H1 (cell line): ENCODE measurements around the gene RAET1G. TPM values are rescaled to one million over a fixed set of nuclear protein-coding genes. Genes with fewer than 3 reads are reported as not detected.

Experiments used
- BCL11A ChIP-seq, 2 experiments: IDR thresholded peaks; one replicate each; pipeline ENCODE4 v1.6.1; 2011; ENCODE audit warnings: low read depth in 2 of 2, low read length in 2 of 2, mild to moderate bottlenecking in 2 of 2
- EP300 ChIP-seq, 2 experiments: IDR thresholded peaks; 1 replicate in 1 of 2; 2 replicates in 1 of 2; pipeline ENCODE4 v1.6.1; 2011 to 2012; ENCODE audit warnings: low read depth in 2 of 2, low read length in 2 of 2, mild to moderate bottlenecking in 2 of 2, borderline replicate concordance in 1 of 2, inconsistent platforms in 1 of 2, moderate library complexity in 1 of 2
- HDAC2 ChIP-seq, 2 experiments: fragments of 300-600 bp in 1 of 2; sonication (generic) in 1 of 2; IDR thresholded peaks; 2 replicates each; pipeline ENCODE4 v1.6.1; 2011 to 2012; ENCODE audit warnings: low read depth in 2 of 2, low read length in 2 of 2, mild to moderate bottlenecking in 2 of 2, moderate library complexity in 2 of 2, borderline replicate concordance in 1 of 2, inconsistent platforms in 1 of 2
- JUN ChIP-seq: IDR thresholded peaks from 2 replicates; pipeline ENCODE4 v1.6.1; 2011; ENCODE audit warnings: low read depth, mild to moderate bottlenecking, improper control_type of control experiment, low read length
- SIRT6 ChIP-seq: IDR thresholded peaks from one replicate; pipeline ENCODE4 v1.7.1; 2012; ENCODE audit warnings: low read length, inconsistent platforms
- SP2 ChIP-seq: IDR thresholded peaks from 2 replicates; pipeline ENCODE4 v1.6.1; 2012; ENCODE audit warnings: mild to moderate bottlenecking, low read length, inconsistent platforms
- SUZ12 ChIP-seq: fragments of 200-600 bp; sonication (generic); IDR thresholded peaks from 2 replicates; pipeline ENCODE4 v1.6.1; 2012; ENCODE audit warnings: mild to moderate bottlenecking, inconsistent platforms, low read length, moderate library complexity, mixed read lengths
- TBP ChIP-seq: IDR thresholded peaks from 2 replicates; pipeline ENCODE4 v1.6.1; 2011; ENCODE audit warnings: low read depth, low read length, improper control_type of control experiment
- TCF12 ChIP-seq: IDR thresholded peaks from 2 replicates; pipeline ENCODE4 v1.6.1; 2011; ENCODE audit warnings: low read depth, mild to moderate bottlenecking, low read length
- polyA plus RNA-seq, 7 experiments: library from polyadenylated mRNA; depleted of rRNA in 3 of 7; stranded (reverse) in 5 of 7; unstranded in 2 of 7; fragments of >200 nt in 5 of 7; fragments of 200-250 nt in 2 of 7; gene quantifications; 1 replicate in 5 of 7; 2 replicates in 1 of 7; 4 replicates in 1 of 7; pipeline versions ENCODE4 v1.2.1 to v1.2.3, GENCODE V29; 2011 to 2013; ENCODE audit warnings: missing spikeins in 2 of 7, mixed read lengths in 2 of 7
- total RNA-seq: library from RNA; stranded (reverse); fragmentation: NEBNext Ultra II Directional; extraction: Animal tissue kit (Norgen Biotek cat#: 25700); gene quantifications from 2 replicates; pipeline ENCODE4 v1.2.1, GENCODE V29; 2021
- TF ChIP-seq, protein P1 (sequence below): fragments of 300-600 bp; sonication (generic); IDR thresholded peaks from 2 replicates; pipeline ENCODE4 v1.7.1; 2012; ENCODE audit warnings: low read length, moderate library complexity, mild to moderate bottlenecking, inconsistent platforms; ENCODE audit not compliant: insufficient replicate concordance
- TF ChIP-seq, protein P2 (sequence below): IDR thresholded peaks from 2 replicates; pipeline ENCODE4 v1.6.1; 2011; ENCODE audit warnings: low read length, improper control_type of control experiment

RAET1G gene
- total and polyA plus RNA-seq, 2 of the 8 experiments (the other 6 are each of a cell fraction or from before 2014, with no cell fraction given) = 0.08 TPM; not detected in 1

DNA sequence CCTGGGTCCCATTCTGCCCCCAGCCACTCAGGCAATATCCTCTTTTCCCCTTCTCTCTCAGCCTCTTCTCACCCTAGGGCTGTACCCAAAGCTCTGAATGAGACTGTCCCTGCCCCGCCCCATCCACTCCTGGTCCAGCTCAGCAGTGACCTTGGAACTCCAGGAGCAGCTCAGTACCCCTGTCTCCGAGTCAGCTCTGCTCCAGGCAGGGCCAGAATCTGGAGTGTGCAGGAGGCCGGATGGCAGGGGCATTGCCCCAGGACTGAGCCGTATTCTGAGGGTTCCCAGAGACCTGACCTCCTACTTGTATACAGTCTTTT lies 2.0 kb upstream of the RAET1G start (continued):
- TF ChIP-seq, protein P1, sequence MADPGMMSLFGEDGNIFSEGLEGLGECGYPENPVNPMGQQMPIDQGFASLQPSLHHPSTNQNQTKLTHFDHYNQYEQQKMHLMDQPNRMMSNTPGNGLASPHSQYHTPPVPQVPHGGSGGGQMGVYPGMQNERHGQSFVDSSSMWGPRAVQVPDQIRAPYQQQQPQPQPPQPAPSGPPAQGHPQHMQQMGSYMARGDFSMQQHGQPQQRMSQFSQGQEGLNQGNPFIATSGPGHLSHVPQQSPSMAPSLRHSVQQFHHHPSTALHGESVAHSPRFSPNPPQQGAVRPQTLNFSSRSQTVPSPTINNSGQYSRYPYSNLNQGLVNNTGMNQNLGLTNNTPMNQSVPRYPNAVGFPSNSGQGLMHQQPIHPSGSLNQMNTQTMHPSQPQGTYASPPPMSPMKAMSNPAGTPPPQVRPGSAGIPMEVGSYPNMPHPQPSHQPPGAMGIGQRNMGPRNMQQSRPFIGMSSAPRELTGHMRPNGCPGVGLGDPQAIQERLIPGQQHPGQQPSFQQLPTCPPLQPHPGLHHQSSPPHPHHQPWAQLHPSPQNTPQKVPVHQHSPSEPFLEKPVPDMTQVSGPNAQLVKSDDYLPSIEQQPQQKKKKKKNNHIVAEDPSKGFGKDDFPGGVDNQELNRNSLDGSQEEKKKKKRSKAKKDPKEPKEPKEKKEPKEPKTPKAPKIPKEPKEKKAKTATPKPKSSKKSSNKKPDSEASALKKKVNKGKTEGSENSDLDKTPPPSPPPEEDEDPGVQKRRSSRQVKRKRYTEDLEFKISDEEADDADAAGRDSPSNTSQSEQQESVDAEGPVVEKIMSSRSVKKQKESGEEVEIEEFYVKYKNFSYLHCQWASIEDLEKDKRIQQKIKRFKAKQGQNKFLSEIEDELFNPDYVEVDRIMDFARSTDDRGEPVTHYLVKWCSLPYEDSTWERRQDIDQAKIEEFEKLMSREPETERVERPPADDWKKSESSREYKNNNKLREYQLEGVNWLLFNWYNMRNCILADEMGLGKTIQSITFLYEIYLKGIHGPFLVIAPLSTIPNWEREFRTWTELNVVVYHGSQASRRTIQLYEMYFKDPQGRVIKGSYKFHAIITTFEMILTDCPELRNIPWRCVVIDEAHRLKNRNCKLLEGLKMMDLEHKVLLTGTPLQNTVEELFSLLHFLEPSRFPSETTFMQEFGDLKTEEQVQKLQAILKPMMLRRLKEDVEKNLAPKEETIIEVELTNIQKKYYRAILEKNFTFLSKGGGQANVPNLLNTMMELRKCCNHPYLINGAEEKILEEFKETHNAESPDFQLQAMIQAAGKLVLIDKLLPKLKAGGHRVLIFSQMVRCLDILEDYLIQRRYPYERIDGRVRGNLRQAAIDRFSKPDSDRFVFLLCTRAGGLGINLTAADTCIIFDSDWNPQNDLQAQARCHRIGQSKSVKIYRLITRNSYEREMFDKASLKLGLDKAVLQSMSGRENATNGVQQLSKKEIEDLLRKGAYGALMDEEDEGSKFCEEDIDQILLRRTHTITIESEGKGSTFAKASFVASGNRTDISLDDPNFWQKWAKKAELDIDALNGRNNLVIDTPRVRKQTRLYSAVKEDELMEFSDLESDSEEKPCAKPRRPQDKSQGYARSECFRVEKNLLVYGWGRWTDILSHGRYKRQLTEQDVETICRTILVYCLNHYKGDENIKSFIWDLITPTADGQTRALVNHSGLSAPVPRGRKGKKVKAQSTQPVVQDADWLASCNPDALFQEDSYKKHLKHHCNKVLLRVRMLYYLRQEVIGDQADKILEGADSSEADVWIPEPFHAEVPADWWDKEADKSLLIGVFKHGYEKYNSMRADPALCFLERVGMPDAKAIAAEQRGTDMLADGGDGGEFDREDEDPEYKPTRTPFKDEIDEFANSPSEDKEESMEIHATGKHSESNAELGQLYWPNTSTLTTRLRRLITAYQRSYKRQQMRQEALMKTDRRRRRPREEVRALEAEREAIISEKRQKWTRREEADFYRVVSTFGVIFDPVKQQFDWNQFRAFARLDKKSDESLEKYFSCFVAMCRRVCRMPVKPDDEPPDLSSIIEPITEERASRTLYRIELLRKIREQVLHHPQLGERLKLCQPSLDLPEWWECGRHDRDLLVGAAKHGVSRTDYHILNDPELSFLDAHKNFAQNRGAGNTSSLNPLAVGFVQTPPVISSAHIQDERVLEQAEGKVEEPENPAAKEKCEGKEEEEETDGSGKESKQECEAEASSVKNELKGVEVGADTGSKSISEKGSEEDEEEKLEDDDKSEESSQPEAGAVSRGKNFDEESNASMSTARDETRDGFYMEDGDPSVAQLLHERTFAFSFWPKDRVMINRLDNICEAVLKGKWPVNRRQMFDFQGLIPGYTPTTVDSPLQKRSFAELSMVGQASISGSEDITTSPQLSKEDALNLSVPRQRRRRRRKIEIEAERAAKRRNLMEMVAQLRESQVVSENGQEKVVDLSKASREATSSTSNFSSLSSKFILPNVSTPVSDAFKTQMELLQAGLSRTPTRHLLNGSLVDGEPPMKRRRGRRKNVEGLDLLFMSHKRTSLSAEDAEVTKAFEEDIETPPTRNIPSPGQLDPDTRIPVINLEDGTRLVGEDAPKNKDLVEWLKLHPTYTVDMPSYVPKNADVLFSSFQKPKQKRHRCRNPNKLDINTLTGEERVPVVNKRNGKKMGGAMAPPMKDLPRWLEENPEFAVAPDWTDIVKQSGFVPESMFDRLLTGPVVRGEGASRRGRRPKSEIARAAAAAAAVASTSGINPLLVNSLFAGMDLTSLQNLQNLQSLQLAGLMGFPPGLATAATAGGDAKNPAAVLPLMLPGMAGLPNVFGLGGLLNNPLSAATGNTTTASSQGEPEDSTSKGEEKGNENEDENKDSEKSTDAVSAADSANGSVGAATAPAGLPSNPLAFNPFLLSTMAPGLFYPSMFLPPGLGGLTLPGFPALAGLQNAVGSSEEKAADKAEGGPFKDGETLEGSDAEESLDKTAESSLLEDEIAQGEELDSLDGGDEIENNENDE = no peak
- TF ChIP-seq SIRT6 = no peak
- TF ChIP-seq BCL11A (IDR thresholded peaks at IDR 0.05; ENCODE audit: low read depth in 2 of 2, low read length in 2 of 2) = no peak
- no peak for TF ChIP-seq SUZ12
- no peak for TF ChIP-seq EP300 (IDR thresholded peaks at IDR 0.05; ENCODE audit: borderline replicate concordance in 1 of 2, low read depth in 2 of 2, low read length in 2 of 2)
- no peak for TF ChIP-seq TBP
- no peak for TF ChIP-seq TCF12
- no peak for TF ChIP-seq JUN
- no peak for TF ChIP-seq SP2
- TF ChIP-seq HDAC2 (IDR thresholded peaks at IDR 0.05; ENCODE audit: borderline replicate concordance in 1 of 2, low read depth in 2 of 2, low read length in 2 of 2) = no peak
- TF ChIP-seq, protein P2, sequence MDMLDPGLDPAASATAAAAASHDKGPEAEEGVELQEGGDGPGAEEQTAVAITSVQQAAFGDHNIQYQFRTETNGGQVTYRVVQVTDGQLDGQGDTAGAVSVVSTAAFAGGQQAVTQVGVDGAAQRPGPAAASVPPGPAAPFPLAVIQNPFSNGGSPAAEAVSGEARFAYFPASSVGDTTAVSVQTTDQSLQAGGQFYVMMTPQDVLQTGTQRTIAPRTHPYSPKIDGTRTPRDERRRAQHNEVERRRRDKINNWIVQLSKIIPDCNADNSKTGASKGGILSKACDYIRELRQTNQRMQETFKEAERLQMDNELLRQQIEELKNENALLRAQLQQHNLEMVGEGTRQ = no peak
